ENCODE results near the gene SLC25A19. TPM values are rescaled to one million over a fixed set of nuclear protein-coding genes. Genes with fewer than 3 reads are reported as not detected.
"Not testable (repeated sequence)": the region's sequence is repeated elsewhere in the genome, so short reads cannot be mapped to it uniquely, and the experiment has no call there.

SLC25A19 gene
- total RNA-seq, 4 donors from 2014 or later = 4.7 to 59.9 (median 10.1) TPM

DNA sequence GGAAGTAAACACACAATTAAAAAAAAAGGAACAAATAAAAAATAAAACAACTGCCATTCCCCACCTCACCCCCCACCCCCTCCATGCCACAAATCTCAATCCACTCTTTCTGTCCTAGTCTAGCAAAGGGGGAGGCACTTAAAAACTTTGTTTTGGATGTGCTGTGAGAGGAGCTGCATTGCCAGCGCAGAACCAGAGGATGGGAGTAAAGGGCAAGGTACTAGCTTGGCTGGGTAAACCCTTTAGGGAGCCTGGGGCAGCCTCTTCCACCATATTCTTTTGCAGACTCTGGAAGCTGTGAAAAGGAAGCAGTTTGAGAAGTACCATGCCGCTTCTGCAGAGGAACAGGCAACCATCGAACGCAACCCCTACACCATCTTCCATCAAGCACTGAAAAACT lies 26.2 kb downstream of the SLC25A19 start:
- intact Hi-C loops (cut with DNase I; ENCODE audit: low total_unique reads) = no loop called here
- Histone ChIP-seq H3K27me3 (no peaks in the 10 kb centered on the region), H3K4me3 (no peak overlapping the region), H3K36me3 (no peaks in the 10 kb centered on the region), H3K9me3 (no peaks in the 10 kb centered on the region), H3K4me1 (peaks cover 6 to 14% of the 10 kb centered on the region in 2 donors), H3K27ac (no peak overlapping the region)
- TF ChIP-seq POLR2A (IDR thresholded peaks at IDR 0.05) = no peak
- TF ChIP-seq, protein P1, sequence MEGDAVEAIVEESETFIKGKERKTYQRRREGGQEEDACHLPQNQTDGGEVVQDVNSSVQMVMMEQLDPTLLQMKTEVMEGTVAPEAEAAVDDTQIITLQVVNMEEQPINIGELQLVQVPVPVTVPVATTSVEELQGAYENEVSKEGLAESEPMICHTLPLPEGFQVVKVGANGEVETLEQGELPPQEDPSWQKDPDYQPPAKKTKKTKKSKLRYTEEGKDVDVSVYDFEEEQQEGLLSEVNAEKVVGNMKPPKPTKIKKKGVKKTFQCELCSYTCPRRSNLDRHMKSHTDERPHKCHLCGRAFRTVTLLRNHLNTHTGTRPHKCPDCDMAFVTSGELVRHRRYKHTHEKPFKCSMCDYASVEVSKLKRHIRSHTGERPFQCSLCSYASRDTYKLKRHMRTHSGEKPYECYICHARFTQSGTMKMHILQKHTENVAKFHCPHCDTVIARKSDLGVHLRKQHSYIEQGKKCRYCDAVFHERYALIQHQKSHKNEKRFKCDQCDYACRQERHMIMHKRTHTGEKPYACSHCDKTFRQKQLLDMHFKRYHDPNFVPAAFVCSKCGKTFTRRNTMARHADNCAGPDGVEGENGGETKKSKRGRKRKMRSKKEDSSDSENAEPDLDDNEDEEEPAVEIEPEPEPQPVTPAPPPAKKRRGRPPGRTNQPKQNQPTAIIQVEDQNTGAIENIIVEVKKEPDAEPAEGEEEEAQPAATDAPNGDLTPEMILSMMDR (IDR thresholded peaks at IDR 0.05) = no peak
- DNase-seq = no peak

DNA sequence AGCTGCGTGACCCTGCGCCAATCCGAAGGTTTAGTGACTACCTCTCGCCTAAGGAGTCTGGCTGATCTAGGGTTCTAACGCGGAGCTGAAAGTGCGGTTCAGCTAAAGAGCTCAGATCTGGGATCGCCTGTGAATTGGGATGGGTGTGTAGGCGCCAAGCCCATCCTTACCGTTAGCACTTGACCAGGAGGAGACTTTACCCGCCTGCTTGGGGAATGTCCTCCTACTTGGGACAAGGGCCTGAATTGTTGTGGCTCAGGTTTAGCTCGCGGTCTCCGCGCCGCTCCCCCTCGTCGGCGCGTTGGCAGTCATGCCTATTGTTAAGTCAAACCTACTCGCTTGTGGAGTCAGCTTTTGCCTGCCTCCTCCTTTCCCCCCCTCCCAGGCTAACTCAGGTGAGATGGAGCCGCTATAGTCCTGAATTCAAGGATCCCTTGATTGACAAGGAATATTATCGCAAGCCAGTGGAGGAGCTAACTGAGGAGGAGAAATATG lies 27.1 kb downstream of the SLC25A19 start:
- Histone ChIP-seq H3K27me3 (no peaks in the 10 kb centered on the region), H3K4me1 (peaks cover 6 to 14% of the 10 kb centered on the region in 2 donors), H3K36me3 (no peaks in the 10 kb centered on the region), H3K9me3 (no peaks in the 10 kb centered on the region), H3K27ac (peak overlapping the region; percentile 91 to 93), H3K4me3 (peak overlapping the region; percentile 66 to 86)
- intact Hi-C loops (cut with DNase I; ENCODE audit: low total_unique reads) = no loop called here
- no peak for DNase-seq
- TF ChIP-seq, protein P1 (IDR thresholded peaks at IDR 0.05) = no peak
- no peak for TF ChIP-seq POLR2A (IDR thresholded peaks at IDR 0.05)

- Histone ChIP-seq H3K27ac (peak within 1 kb of the TSS; percentile 91 to 93), H3K9me3 (no peaks in the 10 kb centered on the region), H3K4me3 (peak within 1 kb of the TSS; percentile 66 to 86), H3K27me3 (no peaks in the 10 kb centered on the region), H3K36me3 (no peaks in the 10 kb centered on the region), H3K4me1 (peaks cover 6 to 14% of the 10 kb centered on the region in 2 donors)
- peak; percentile 93 to 95 for DNase-seq
- intact Hi-C loops (cut with DNase I; ENCODE audit: low total_unique reads) = no loop called here
- TF ChIP-seq, protein P1 (IDR thresholded peaks at IDR 0.05) = peak in 1 of 4 experiments; percentile 4
- peak; percentile 59 to 69 for TF ChIP-seq POLR2A (IDR thresholded peaks at IDR 0.05)
These were observed 27.7 kb downstream of the SLC25A19 start, which contains the start of the genes GGA3 and MRPS7 for GRCh38 chr17:75261336-75262111. GGA3 (minus strand) TSS chr17:75261606; CDS start chr17:75261587, 19 bp downstream. MRPS7 (plus strand) TSS chr17:75261879; CDS start chr17:75261901, 22 bp downstream.

DNA sequence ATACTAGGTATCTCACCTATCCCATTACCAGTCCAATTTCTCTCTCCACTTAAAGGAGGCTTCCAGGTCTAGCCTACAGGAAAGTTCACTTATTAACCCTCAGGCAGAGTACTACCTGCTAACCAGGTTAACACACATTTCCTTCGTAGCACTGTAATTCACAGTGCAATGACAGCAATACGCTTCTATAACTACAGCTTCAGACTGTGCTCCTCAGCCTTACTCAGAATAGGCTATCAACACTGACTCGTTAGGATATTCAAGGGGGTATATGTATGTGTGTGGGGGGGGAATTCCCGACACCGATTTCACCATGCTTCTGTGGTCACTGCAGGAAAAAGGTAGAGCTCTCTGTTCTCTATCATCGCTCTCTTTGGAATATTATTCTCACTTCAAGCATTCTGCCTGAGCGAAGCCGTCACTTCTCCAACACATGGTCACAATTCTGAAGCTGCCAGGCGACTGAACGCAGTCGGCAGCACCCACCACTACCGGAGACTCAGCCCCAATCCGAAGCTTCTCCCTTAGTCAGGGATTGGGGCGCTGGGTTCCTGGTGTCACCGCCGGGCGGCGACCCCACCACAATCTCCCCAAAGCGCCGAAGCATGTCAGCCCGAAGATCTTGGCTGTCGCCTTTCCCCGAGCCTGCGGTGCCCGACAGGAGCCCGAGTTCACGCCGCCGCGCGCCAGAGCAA lies 28.4 kb downstream of the SLC25A19 start:
- intact Hi-C loops (cut with DNase I; ENCODE audit: low total_unique reads) = no loop called here
- no peak for TF ChIP-seq POLR2A (IDR thresholded peaks at IDR 0.05)
- TF ChIP-seq, protein P1 (IDR thresholded peaks at IDR 0.05) = peak in 1 of 4 experiments; percentile 9
- Histone ChIP-seq H3K9me3 (no peaks in the 10 kb centered on the region), H3K27ac (peak overlapping the region; percentile 91 to 93), H3K4me3 (peak overlapping the region; percentile 66 to 86), H3K27me3 (no peaks in the 10 kb centered on the region), H3K36me3 (no peaks in the 10 kb centered on the region), H3K4me1 (peaks cover 6 to 14% of the 10 kb centered on the region in 2 donors)
- DNase-seq = no peak

GRCh38 chr17:75257228-75257627 lies 32.0 kb downstream of the SLC25A19 start:
- H3K27ac ChIP-seq; H3K27me3 ChIP-seq; H3K9me3 ChIP-seq; DNase-seq; H3K36me3 ChIP-seq; H3K4me3 ChIP-seq; intact Hi-C loops (cut with DNase I; ENCODE audit: low total_unique reads): not testable (repeated sequence)
- H3K4me1 ChIP-seq = peaks cover 6 to 14% of the 10 kb centered on the region in 2 donors

- H3K36me3 ChIP-seq; H3K27ac ChIP-seq; H3K4me3 ChIP-seq; H3K27me3 ChIP-seq; H3K9me3 ChIP-seq; DNase-seq; intact Hi-C loops (cut with DNase I; ENCODE audit: low total_unique reads): not testable (repeated sequence)
- peaks cover 6 to 14% of the 10 kb centered on the region in 2 donors for H3K4me1 ChIP-seq
These were observed 33.1 kb downstream of the SLC25A19 start for GRCh38 chr17:75255954-75256698.

Data from uterus (tissue), 4 donors.